Mucosa of descending colon (tissue), 3 donors: ENCODE data around the gene ITGB1BP2. TPM values are rescaled to one million over a fixed set of nuclear protein-coding genes. Genes with fewer than 3 reads are reported as not detected.
"Not testable (repeated sequence)": the region's sequence is repeated elsewhere in the genome, so short reads cannot be mapped to it uniquely, and the experiment has no call there.

Source experiments
- ATAC-seq: fragments of 200-7000 bp; cut with Tn5 transposase; one replicate; pipeline ENCODE4 v1.9.1; 2020; ENCODE audit warnings: mild to moderate bottlenecking, moderate library complexity
- DNase-seq, 3 donors: peaks; one replicate each; pipeline ENCODE4 v3.0.0-alpha.2; 2020
- H3K36me3 ChIP-seq: fragments of 200-600 bp; one replicate; pipeline ENCODE4 v1.8.0; 2021; ENCODE audit warnings: low read depth, mild to moderate bottlenecking
- H3K4me1 ChIP-seq: fragments of 200-600 bp; one replicate; pipeline ENCODE4 v1.8.0; 2021; ENCODE audit warnings: low read depth, mild to moderate bottlenecking
- H3K4me3 ChIP-seq: fragments of 200-600 bp; one replicate; pipeline ENCODE4 v1.8.0; 2021; ENCODE audit warnings: mild to moderate bottlenecking
- H3K9me3 ChIP-seq: fragments of 200-600 bp; one replicate; pipeline ENCODE4 v1.8.0; 2021; ENCODE audit warnings: mild to moderate bottlenecking
- CTCF ChIP-seq: fragments of 200-600 bp; IDR thresholded peaks from one replicate; pipeline ENCODE4 v1.8.0; 2022; ENCODE audit warnings: antibody characterized with exemption, mild to moderate bottlenecking
- intact Hi-C, 2 donors: fragments of 100-400 bp; cut with DNase I in 1 of 2; cut with micrococcal nuclease in 1 of 2; formaldehyde crosslinking; loops; one replicate each; pipeline versions ENCODE4 v1.11.0 to v1.11.1; 2022; cut with DNase I, micrococcal nuclease
- total RNA-seq, 3 donors: library from RNA; stranded (reverse); fragmentation: NEBNext Ultra II Directional in 2 of 3; extraction: Animal tissue kit (Norgen Biotek cat#: 25700) in 2 of 3; gene quantifications; one replicate each; pipeline versions ENCODE4 v1.2.1 to v1.2.4, GENCODE V29; 2021 to 2023
- donor health status: DM: no; HTN: no; CAD: no; lungs with moderate emphysema.
- donor health status: DM: no; HTN: no; CAD: no.
- donor health status: DM: no; HTN: yes; CAD: no.

ITGB1BP2 gene
- total RNA-seq, 3 donors from 2014 or later: 1.3 to 5.9 (median 1.6) TPM

GRCh38 chrX:71285929-71286328 is 15.6 kb upstream of the ITGB1BP2 start:
- Histone ChIP-seq H3K4me3 (no peak overlapping the region), H3K36me3 (no peaks in the 10 kb centered on the region), H3K9me3 (no peaks in the 10 kb centered on the region), H3K4me1 (no peaks in the 10 kb centered on the region)
- intact Hi-C loops: no loop called here
- TF ChIP-seq CTCF: no peak
- DNase-seq (no peak), ATAC-seq (no peak)

- H3K36me3 ChIP-seq: no peaks in the 10 kb centered on the region
- no peaks in the 10 kb centered on the region for H3K4me1 ChIP-seq
- H3K4me3 ChIP-seq: no peak overlapping the region
- ATAC-seq: no peak
- TF ChIP-seq CTCF: no peak
- intact Hi-C loops: no loop called here
- no peak for DNase-seq
- no peaks in the 10 kb centered on the region for H3K9me3 ChIP-seq
These were observed 10.2 kb upstream of the ITGB1BP2 start for GRCh38 chrX:71291381-71291780.

- no peak for ATAC-seq
- TF ChIP-seq CTCF: no peak
- no peak overlapping the region for H3K4me3 ChIP-seq
- DNase-seq: no peak
- H3K4me1 ChIP-seq: no peaks in the 10 kb centered on the region
- H3K9me3 ChIP-seq: no peaks in the 10 kb centered on the region
- no peaks in the 10 kb centered on the region for H3K36me3 ChIP-seq
- intact Hi-C loops: no loop called here
These were observed 8.7 kb upstream of the ITGB1BP2 start for GRCh38 chrX:71292669-71293365.

GRCh38 chrX:71296806-71297205 is 4.7 kb upstream of the ITGB1BP2 start:
- ATAC-seq (no peak), DNase-seq (no peak)
- intact Hi-C loops: no loop called here
- TF ChIP-seq CTCF: no peak
- Histone ChIP-seq H3K4me1 (no peaks in the 10 kb centered on the region), H3K9me3 (no peaks in the 10 kb centered on the region), H3K36me3 (no peaks in the 10 kb centered on the region), H3K4me3 (no peak overlapping the region)

- TF ChIP-seq CTCF: no peak
- H3K4me3 ChIP-seq: no peak overlapping the region
- no peaks in the 10 kb centered on the region for H3K36me3 ChIP-seq
- H3K4me1 ChIP-seq: no peaks in the 10 kb centered on the region
- intact Hi-C loops: no loop called here
- H3K9me3 ChIP-seq: no peaks in the 10 kb centered on the region
- ATAC-seq: no peak
- DNase-seq: no peak
These were observed 3.4 kb upstream of the ITGB1BP2 start for GRCh38 chrX:71298119-71298518.

GRCh38 chrX:71300064-71300463 is 1.5 kb upstream of the ITGB1BP2 start:
- H3K36me3 ChIP-seq, H3K4me3 ChIP-seq, intact Hi-C loops, H3K4me1 ChIP-seq, ATAC-seq, H3K9me3 ChIP-seq, DNase-seq: not testable (repeated sequence)

- ATAC-seq, H3K9me3 ChIP-seq, DNase-seq, H3K4me3 ChIP-seq, intact Hi-C loops, H3K36me3 ChIP-seq, H3K4me1 ChIP-seq: not testable (repeated sequence)
These were observed 1.1 kb upstream of the ITGB1BP2 start for GRCh38 chrX:71300495-71300894.
